Erythroblast (primary cell): ENCODE measurements around the gene IL12B.

ENCODE experiments used
- GATA1 ChIP-seq: IDR thresholded peaks from 2 replicates; pipeline ENCODE4 v1.6.1; 2011; ENCODE audit warnings: low read depth, mild to moderate bottlenecking, control low read depth, low read length, moderate library complexity
- POLR2A ChIP-seq: IDR thresholded peaks from 2 replicates; pipeline ENCODE4 v1.6.1; 2011; ENCODE audit warnings: mild to moderate bottlenecking, low read length

- TF ChIP-seq POLR2A (no peak), GATA1 (no peak)
Observed at GRCh38 chr5:159338118-159338517, 7.8 kb upstream of the IL12B start.
